ENCODE data around the gene TMEM259.

GRCh38 chr19:980133-980998 is 40.6 kb downstream of the TMEM259 start:
- TF ChIP-seq BCL11A (IDR thresholded peaks at IDR 0.05; ENCODE audit: low read depth in 2 of 2, low read length in 2 of 2) (no peak), E2F6 (IDR thresholded peaks at IDR 0.05) (no peak), POLR2AphosphoS5 (IDR thresholded peaks at IDR 0.05; ENCODE audit: low read depth, low read length) (no peak), CBX8 (IDR thresholded peaks at IDR 0.05; ENCODE audit: borderline replicate concordance, low read depth, low read length) (no peak), EP300 (IDR thresholded peaks at IDR 0.05; ENCODE audit: borderline replicate concordance in 1 of 2, low read depth in 2 of 2, low read length in 2 of 2) (no peak)

Data from H1 (cell line).